Measurements from ENCODE around the gene STAT5B. TPM values are rescaled to one million over a fixed set of nuclear protein-coding genes. Genes with fewer than 3 reads are reported as not detected.

STAT5B gene
- total RNA-seq, 4 donors from 2014 or later, result 72.1 to 187 (median 144) TPM

DNA sequence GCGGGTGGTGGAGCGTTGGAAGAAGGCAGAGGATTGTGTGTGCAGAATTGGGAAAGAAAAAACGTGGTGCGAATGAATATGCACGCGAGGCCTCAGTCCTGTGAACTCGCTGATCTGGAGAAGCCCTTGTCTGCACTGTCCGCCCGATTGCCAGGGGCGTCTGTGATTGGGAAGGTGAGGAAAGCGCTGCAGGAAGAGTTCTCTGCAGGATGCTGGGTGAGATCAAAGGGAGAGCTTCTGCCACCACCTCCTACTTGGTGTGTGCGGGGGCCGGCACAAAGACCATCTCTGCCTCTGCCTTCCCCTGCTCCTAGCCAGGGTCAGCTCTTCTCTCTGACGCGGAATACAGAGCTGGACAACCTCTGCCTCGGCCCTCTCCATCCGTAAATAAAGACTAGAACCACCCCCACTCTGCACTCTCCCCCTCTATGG is 120.6 kb downstream of the STAT5B start:
- Histone ChIP-seq H3K27me3 (no peaks in the 10 kb centered on the region), H3K27ac (peak overlapping the region; percentile 20 to 77), H3K4me3 (peak overlapping the region; percentile 69 to 100), H3K4me1 (peaks cover 7 to 8% of the 10 kb centered on the region in 2 donors), H3K36me3 (no peaks in the 10 kb centered on the region), H3K9me3 (no peaks in the 10 kb centered on the region)
- DNase-seq, result no peak
- TF ChIP-seq CTCF (IDR thresholded peaks at IDR 0.05) (no peak), POLR2A (IDR thresholded peaks at IDR 0.05) (no peak)
- intact Hi-C loops (cut with DNase I; ENCODE audit: low total_unique reads), result no loop called here

DNA sequence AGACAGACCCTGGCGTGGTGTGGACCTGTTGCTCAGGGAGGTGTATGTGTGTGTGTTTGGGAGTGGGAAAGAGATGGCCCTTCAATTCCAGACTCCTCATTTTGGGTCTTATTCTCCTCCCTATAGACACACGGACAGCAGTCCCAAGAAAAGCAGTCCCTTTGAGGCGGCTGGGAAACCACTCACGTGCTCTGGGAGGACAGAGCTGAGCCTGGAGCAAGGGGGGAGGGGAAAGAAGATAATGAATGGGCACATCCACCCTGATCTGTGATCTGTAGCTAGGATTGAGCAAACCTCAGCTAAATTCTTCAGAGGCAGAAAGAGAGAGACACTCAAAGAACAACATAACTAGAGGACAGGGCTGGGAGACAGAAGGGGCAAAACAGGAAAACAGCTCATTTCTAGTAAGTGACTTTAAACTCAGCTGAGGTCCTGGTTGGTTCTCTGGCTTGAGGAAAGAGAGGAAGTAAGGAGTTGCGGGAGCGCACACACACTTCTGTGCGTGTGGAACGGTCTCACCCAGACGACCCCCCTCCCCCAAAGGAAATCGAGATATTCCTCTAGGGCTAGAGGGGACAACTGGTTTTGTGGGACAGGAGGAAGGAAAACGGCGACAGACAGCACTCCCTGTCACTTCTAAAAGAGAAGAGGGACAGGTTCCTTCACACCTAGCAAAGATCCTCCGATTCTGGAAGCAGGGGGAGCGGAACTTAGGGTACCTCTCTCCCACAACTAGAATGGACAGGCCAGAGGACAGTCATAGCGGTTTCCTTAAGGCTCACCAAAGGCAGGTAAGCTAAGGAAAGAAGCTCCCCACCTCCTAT is 122.1 kb downstream of the STAT5B start:
- peak overlapping the region; percentile 77 for H3K27ac ChIP-seq
- peaks cover 7 to 8% of the 10 kb centered on the region in 2 donors for H3K4me1 ChIP-seq
- no peaks in the 10 kb centered on the region for H3K36me3 ChIP-seq
- H3K4me3 ChIP-seq, result peak overlapping the region; percentile 69 to 100
- DNase-seq, result no peak
- no peaks in the 10 kb centered on the region for H3K27me3 ChIP-seq
- H3K9me3 ChIP-seq, result no peaks in the 10 kb centered on the region
- TF ChIP-seq POLR2A (IDR thresholded peaks at IDR 0.05) (no peak), CTCF (IDR thresholded peaks at IDR 0.05) (no peak)
- intact Hi-C loops (cut with DNase I; ENCODE audit: low total_unique reads), result no loop called here

Other genes with a start within 250 kb of the STAT5B start
- gene C17orf113, start 225.8 kb downstream of the STAT5B start, total RNA-seq, result 1 to 10 TPM in 2 of 4 donors, under 1 TPM in 1, not detected in 1; 0.77 to 3.3 (median 2.1) TPM
- gene ZNF385C, start 177.9 kb downstream of the STAT5B start, total RNA-seq, result 1 to 10 TPM in 1 of 4 donors, under 1 TPM in 1, not detected in 2; 0.48 to 1.0 TPM
- gene DHX58, start 163.7 kb downstream of the STAT5B start, total RNA-seq, result 10 to 100 TPM; 12.9 to 21.3 (median 16.2) TPM
- gene KAT2A, start 155.0 kb downstream of the STAT5B start, total RNA-seq, result 10 to 100 TPM; 20.9 to 80.9 (median 39.2) TPM
- gene HSPB9, start 153.6 kb downstream of the STAT5B start, total RNA-seq, result under 1 TPM in 1 of 4 donors, not detected in 3; 0.28 TPM
- 100 to 1,000 TPM in 1 of 4 donors, 10 to 100 TPM in 3; 51.7 to 105 (median 68.0) TPM for gene RAB5C, start 121.4 kb downstream of the STAT5B start, total RNA-seq
- gene KCNH4, start 95.2 kb downstream of the STAT5B start, total RNA-seq, result under 1 TPM in 1 of 4 donors, not detected in 3; 0.55 TPM
- gene HCRT, start 90.9 kb downstream of the STAT5B start, total RNA-seq, result 1 to 10 TPM in 1 of 4 donors, not detected in 3; 1.0 TPM
- 10 to 100 TPM in 2 of 4 donors, 1 to 10 TPM in 2; 8.2 to 26.8 (median 17.5) TPM for gene GHDC, start 81.9 kb downstream of the STAT5B start, total RNA-seq
- 10 to 100 TPM; 30.7 to 69.2 (median 33.9) TPM for gene STAT5A, start 12.1 kb upstream of the STAT5B start, total RNA-seq
- 100 to 1,000 TPM; 115 to 298 (median 171) TPM for gene STAT3, start 112.1 kb upstream of the STAT5B start, total RNA-seq
- gene CAVIN1, start 146.9 kb upstream of the STAT5B start, total RNA-seq, result 100 to 1,000 TPM; 204 to 520 (median 372) TPM
- gene ATP6V0A1, start 182.5 kb upstream of the STAT5B start, total RNA-seq, result 100 to 1,000 TPM in 1 of 4 donors, 10 to 100 TPM in 3; 29.5 to 111 (median 64.5) TPM